GM11168 (cell line): ENCODE data around the gene VAMP2.

Experiments
- in situ Hi-C: fragments of 300-500 bp; cut with MboI; formaldehyde crosslinking; loops from one replicate; pipeline ENCODE4 v1.12.0; 2022; ENCODE audit warnings: low sequenced_read_pairs; ENCODE audit not compliant: unreplicated experiment

VAMP2 gene, protein sequence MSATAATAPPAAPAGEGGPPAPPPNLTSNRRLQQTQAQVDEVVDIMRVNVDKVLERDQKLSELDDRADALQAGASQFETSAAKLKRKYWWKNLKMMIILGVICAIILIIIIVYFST

DNA sequence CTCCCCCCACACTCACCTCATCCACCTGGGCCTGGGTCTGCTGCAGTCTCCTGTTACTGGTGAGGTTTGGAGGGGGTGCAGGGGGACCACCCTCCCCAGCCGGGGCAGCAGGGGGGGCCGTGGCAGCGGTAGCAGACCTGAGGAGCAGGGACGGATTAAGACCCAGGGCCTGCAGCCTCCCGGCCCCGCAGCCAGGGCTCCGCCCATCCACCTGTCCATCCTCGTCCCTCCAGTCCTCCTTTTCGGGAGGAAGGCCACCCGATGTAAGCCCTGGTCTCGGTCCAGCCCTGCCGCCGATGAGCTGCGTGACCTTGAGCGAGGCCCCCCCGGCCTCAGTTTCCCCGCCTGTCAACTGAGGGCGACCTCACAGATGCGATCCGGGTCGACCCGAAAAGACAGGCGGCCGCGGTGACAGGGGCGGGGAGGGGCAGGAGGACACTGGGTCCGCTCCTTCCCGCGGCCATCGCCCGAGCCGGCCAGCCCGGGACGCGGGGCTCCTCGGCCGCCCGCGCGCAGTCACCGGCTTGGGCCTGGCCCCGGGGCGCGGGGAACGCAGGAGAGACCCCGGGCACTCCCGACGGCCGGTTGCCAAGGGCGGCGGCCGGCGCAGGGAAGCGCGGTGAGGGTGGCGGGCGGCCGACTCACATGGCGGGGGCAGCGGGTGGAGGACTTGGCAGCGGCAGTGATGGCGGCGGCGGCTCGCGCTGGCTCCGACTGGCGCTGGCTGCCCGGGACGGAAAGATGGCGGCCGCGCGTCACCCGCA lies at the start of gene VAMP2:
Gene VAMP2 (minus strand): TSS at position 716 of the 764 bp plus-strand sequence. CDS start 69 bp downstream, at position 647.
- in situ Hi-C loops = no loop called here

GRCh38 chr17:8210761-8211458 lies 48.2 kb upstream of the VAMP2 start:
- in situ Hi-C loops = no loop called here

- in situ Hi-C loops = no loop called here
These were observed 47.4 kb upstream of the VAMP2 start, which contains the start of gene AURKB for GRCh38 chr17:8209907-8210760. AURKB (minus strand) TSS chr17:8210575; CDS start chr17:8210224, 351 bp downstream.

DNA sequence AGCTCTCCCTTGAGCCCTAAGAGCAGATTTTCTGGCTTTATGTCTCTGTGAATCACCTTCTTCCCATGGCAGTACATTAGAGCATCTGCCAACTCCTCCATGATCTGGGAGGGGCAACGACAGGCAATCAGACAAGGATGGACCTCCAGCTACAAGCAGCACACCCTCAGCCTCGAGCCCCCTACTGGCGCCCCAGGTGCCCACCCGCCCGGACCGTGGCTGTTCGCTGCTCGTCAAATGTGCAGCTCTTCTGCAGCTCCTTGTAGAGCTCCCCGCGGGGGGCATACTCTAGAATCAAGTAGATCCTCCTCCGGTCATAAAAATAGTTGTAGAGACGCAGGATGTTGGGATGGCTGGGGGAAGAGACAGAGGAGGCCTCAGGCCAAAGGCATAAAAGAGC lies 43.8 kb upstream of the VAMP2 start:
- in situ Hi-C loops = no loop called here

- in situ Hi-C loops = no loop called here
These were observed 42.2 kb upstream of the VAMP2 start for GRCh38 chr17:8204761-8205555.

DNA sequence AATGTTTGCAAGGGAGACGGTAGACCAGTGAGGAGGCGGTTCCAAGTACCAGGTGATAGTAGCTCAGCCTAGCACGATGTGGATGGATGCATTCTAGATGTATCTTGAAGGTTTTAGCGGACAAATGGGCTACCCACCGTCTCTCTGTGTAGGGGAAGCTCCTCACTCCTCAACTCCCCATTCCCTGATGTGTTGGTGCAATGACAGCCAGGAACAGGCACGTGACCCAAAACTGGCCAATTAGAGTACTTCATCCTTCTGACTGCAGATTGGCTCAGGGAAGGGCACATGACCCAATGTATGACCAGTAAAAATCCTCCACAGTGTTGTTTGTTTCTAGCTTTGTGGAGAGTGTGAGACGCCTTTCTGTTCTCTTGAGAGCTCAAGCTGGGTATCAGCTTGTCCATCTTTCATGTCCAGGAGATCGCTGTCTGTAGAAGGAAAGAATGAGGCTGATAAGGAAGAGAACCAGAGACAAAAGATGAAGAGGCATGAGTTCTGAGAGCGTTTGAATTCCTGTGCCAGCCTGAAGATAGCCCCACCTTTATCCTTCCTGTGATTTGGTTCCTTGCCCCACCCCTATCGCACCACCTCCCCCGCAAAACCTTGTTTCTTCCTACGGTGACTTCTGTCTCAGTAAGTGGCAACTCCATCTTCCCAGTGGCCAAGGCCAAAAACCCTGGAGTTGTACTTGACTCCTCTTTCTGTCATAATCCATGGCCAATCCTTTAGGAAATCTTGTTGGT lies 29.5 kb upstream of the VAMP2 start:
- in situ Hi-C loops = no loop called here

DNA sequence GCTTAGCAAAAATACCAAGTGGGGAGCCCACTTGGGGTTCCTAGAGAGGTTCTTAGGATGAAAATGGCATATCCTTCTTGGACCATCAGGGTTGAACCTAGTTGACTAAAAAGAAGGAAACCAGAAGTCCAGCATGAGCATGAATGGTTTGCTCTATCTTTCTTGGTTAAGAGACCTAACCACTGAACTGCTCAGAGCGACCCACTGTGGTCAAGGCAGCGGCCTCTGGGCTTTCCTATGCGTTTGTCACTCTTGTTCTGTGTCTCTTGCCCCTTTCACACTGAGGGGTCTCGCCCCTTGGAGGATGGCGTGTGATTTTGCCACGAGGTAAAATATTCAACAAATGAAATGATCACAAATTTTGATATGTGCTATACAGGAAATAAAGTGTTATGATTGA lies 27.8 kb upstream of the VAMP2 start:
- in situ Hi-C loops = no loop called here

DNA sequence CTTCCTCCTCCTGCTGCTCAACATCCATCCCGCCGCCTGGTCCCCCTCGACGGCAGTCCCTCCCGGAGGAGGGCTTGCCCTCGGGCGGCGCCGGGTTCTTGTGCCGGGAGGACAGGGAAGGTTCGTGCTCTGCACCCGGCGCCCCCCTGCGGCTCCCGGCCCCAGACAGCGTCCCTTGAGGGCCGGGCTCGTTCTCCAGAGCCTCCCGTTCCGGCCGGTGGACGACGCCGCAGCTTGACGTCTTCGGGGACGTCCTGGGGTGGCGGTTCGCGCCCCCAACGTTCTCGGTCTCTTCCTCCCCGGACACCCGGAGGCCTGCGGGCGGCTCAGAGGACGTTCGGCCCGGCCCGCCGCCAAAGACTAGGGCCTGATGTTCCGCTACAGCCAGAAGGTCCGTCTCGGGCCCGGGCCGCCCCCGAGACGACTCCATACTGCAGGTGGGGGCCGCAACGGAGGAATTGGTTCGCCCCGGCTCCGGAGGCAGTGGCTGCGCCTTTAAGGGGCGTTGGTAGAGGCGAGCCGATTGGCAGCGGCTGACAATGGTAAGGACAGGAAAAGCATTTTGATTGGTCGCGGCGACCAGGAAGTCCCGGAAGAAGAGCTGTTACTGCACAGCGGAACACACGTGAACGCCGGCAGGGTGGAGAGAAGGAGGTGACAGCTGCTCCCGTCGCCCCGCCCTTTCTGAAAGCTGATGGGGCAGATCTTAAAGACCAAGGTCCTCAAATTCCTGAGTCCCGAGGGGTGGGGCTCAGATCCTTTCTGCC lies 27.1 kb upstream of the VAMP2 start, which contains the start of gene BORCS6:
Gene BORCS6 (minus strand): TSS at position 470 of the 767 bp plus-strand sequence. CDS start 40 bp downstream, at position 430.
- in situ Hi-C loops = no loop called here

GRCh38 chr17:8189041-8189710 lies 26.4 kb upstream of the VAMP2 start:
- in situ Hi-C loops = no loop called here

- in situ Hi-C loops = no loop called here
These were observed 25.6 kb upstream of the VAMP2 start for GRCh38 chr17:8188263-8188839.

- in situ Hi-C loops = no loop called here
These were observed 24.9 kb upstream of the VAMP2 start for GRCh38 chr17:8187517-8188262.

DNA sequence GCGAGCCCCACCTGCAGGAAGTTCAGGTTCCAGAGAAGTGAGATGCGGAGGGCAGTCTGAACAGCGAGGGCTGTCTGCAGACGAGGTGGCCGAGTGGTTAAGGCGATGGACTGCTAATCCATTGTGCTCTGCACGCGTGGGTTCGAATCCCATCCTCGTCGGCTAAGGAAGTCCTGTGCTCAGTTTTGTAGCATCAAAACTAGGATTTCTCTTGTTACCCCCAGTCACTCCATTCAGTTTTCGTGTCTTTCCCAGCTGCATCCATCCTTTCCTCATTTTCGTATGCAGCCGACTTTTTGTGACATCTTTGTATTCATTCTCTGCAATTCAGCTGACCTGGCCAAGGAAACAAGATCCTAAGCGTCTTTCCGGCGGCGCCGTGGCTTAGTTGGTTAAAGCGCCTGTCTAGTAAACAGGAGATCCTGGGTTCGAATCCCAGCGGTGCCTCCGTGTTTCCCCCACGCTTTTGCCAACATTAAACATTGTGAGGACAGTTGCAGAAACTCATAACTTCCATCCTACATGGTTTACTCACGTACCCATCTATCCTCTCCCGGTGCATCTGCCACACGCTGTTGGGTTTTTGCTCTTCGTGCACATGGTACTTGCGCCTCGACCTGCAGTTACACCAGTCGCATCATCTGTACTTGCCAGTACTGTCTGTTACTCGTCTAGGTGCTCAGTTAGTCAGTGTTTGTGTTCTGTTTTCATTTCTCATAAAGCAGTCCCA lies 24.2 kb upstream of the VAMP2 start:
- in situ Hi-C loops = no loop called here

DNA sequence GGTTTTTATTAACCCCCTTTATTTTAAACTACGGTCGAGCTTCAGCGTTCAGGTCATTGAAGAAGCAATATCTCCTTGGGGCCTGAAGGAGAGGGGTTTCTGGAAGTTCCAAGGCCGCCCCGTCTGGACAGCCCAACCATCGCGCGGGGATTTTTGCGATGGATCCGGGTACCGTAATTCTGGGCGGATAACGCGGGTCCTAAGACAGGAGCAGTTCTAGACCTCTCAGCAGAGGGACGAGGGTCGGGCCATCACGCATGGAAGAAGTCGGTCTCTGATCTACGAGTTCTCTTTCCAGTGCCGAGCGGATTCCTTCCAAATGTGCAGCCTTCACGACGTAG lies 23.7 kb upstream of the VAMP2 start:
- in situ Hi-C loops = no loop called here

DNA sequence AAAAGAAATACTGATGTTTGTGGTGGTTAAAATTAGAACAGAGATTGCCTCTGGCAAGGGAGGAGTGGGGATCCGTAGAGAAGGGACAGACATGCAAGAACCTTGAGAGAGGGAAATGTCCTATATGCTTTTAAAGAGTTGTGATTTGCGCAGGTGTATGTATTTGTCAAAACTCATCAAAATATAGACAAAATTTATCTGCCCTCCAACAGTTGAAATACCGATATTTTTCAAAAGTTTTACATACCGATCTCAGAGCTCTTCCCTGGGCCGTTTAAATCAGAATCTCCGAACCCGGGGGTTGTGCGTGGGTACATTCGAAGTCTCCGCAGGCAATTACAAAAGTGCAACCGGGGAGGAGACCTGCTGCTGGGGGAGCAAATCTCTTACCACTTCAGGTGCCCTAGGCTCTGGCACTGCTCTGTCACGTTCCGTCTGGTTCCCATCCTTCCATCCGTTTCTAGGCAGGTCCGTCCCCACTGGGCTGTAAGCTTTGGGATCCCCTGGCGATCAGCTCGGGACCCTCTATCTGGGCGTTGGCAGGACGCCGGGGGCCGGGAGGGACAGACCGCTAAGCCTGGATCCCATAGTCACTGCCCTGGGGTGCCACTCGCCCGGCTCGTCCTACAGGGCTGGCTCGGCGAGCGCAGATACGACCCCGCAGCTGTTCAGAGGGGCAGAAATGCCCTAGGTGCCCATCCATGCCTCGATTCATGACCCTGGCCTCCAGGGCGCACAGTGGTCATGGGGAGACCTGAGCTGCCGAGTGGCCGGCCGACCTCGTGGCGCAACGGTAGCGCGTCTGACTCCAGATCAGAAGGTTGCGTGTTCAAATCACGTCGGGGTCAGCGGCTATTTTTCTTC lies 23.1 kb upstream of the VAMP2 start:
- in situ Hi-C loops = no loop called here
